OCI-LY7 (cell line): ENCODE data around the gene KYNU. TPM values are rescaled to one million over a fixed set of nuclear protein-coding genes. Genes with fewer than 3 reads are reported as not detected.

Source experiments
- BruUV-seq: library from RNA; stranded (reverse); fragments of 400-500 nt; replicated peaks from 2 replicates; lab custom pipeline; 2021; lab: Mats Ljungman, UMichigan
- CTCF ChIA-PET: fragments of 300-600 bp; sonication (Branson Sonifier 250); formaldehyde crosslinking; loops from one replicate; lab custom pipeline; 2022; ENCODE audit warnings: antibody characterized with exemption; ENCODE audit not compliant: unreplicated experiment; lab: Charles Lee
- POLR2A ChIA-PET: fragments of 300-600 bp; sonication (Branson Sonifier 250); formaldehyde crosslinking; loops from one replicate; lab custom pipeline; 2022; ENCODE audit warnings: antibody characterized with exemption; lab: Charles Lee
- DNase-seq: peaks from one replicate; pipeline ENCODE4 v3.0.0-alpha.2; 2015; ENCODE audit warnings: low spot score
- H2AFZ ChIP-seq: fragments of 200-600 bp; sonication (generic), shearing (Covaris generic); 2 replicates; pipeline ENCODE4 v1.6.1; 2014; ENCODE audit warnings: mild to moderate bottlenecking, antibody characterized with exemption, low read length, moderate library complexity
- H3K27ac ChIP-seq: fragments of 200-600 bp; sonication (generic); 2 replicates; pipeline ENCODE4 v1.5.1; 2014; ENCODE audit warnings: mixed run types, low read depth, mild to moderate bottlenecking, moderate library complexity, low read length, inconsistent platforms; ENCODE audit not compliant: poor library complexity, severe bottlenecking
- H3K36me3 ChIP-seq: fragments of 200-600 bp; sonication (generic); 2 replicates; pipeline ENCODE4 v1.6.1; 2014; ENCODE audit warnings: mild to moderate bottlenecking, antibody characterized with exemption, low read length, moderate library complexity, mixed read lengths; ENCODE audit not compliant: insufficient read depth
- H3K4me1 ChIP-seq: fragments of 200-600 bp; sonication (generic); 2 replicates; pipeline ENCODE4 v1.5.1; 2014; ENCODE audit warnings: mild to moderate bottlenecking, low read length; ENCODE audit not compliant: insufficient read depth, poor library complexity, severe bottlenecking
- H3K4me2 ChIP-seq: fragments of 200-600 bp; sonication (generic); 2 replicates; pipeline ENCODE4 v1.6.1; 2014; ENCODE audit warnings: mild to moderate bottlenecking, low read length
- H3K4me3 ChIP-seq: fragments of 200-600 bp; sonication (generic); 2 replicates; pipeline ENCODE4 v1.5.1; 2014; ENCODE audit warnings: mild to moderate bottlenecking, low read depth, low read length; ENCODE audit not compliant: poor library complexity, severe bottlenecking
- H3K79me2 ChIP-seq: fragments of 200-600 bp; sonication (generic); 2 replicates; pipeline ENCODE4 v1.6.1; 2016; ENCODE audit warnings: low read depth, mild to moderate bottlenecking, low read length, moderate library complexity, mixed read lengths; ENCODE audit not compliant: insufficient read depth
- H3K9me2 ChIP-seq: fragments of 200-600 bp; sonication (generic); 2 replicates; pipeline ENCODE4 v1.6.1; 2016; ENCODE audit warnings: mild to moderate bottlenecking, low read length, mixed read lengths; ENCODE audit not compliant: insufficient read depth
- H3K9me3 ChIP-seq: fragments of 200-600 bp; sonication (generic); 2 replicates; pipeline ENCODE4 v1.6.1; 2014; ENCODE audit warnings: mild to moderate bottlenecking, mixed run types, low read length, mixed read lengths
- H4K20me1 ChIP-seq: fragments of 200-600 bp; sonication (generic); 2 replicates; pipeline ENCODE4 v1.6.1; 2014; ENCODE audit warnings: mild to moderate bottlenecking, antibody characterized with exemption, low read length, moderate library complexity, mixed read lengths; ENCODE audit not compliant: insufficient read depth
- EZH2phosphoT487 ChIP-seq: fragments of 200-600 bp; sonication (generic); IDR thresholded peaks from 2 replicates; pipeline ENCODE4 v1.6.1; 2018; ENCODE audit warnings: low read depth, borderline replicate concordance, mild to moderate bottlenecking, mixed run types, antibody characterized with exemption, low read length, moderate library complexity, mixed read lengths
- intact Hi-C: fragments of 100-400 bp; cut with micrococcal nuclease; formaldehyde crosslinking; loops from one replicate; pipeline ENCODE4 v1.10.0; 2022; ENCODE audit not compliant: unreplicated experiment
- total RNA-seq, 2 experiments: library from RNA; depleted of rRNA in 1 of 2; stranded (reverse); fragments of >200 nt in 1 of 2; shearing (Covaris generic) in 1 of 2; gene quantifications; 2 replicates each; pipeline ENCODE4 v1.2.3, GENCODE V29; 2014 to 2022
- TF ChIP-seq, protein P1 (sequence below): fragments of 200-600 bp; sonication (generic); conservative IDR thresholded peaks from 2 replicates; pipeline ENCODE4 v1.5.1; 2014; ENCODE audit warnings: mild to moderate bottlenecking, antibody characterized with exemption, low read length, moderate library complexity, mixed read lengths

Gene KYNU
- total RNA-seq, 2 experiments from 2014 or later: 0.27 TPM; not detected in 1

DNA sequence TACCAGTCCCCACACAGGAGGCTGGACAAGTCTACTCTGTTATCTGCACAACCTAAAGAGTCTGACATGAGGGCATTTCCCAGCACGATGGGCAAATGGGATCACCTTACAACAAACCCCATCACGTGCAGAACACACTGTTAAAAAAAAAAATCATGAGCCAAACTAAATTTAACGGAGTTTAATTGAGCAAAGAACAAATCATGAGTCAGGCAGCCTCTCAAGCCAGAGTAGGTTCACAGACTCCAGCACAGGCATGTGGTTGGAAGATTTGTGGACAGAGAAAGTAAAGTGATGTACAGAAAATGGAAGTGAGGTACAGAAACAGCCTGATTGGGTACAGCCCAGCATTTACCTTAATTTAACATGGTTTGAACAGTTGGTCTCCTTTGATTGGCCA lies 59.9 kb downstream of the KYNU start:
- Histone ChIP-seq H3K27ac (no peak overlapping the region), H3K36me3 (no peaks in the 10 kb centered on the region), H4K20me1 (no peaks in the 10 kb centered on the region), H3K4me1 (no peaks in the 10 kb centered on the region), H2AFZ (no peak overlapping the region), H3K9me3 (no peaks in the 10 kb centered on the region), H3K79me2 (no peaks in the 10 kb centered on the region), H3K4me2 (no peak overlapping the region), H3K4me3 (no peak overlapping the region), H3K9me2 (no peaks in the 10 kb centered on the region)
- CTCF ChIA-PET: no interaction called here
- TF ChIP-seq EZH2phosphoT487: no peak
- TF ChIP-seq, protein P1, sequence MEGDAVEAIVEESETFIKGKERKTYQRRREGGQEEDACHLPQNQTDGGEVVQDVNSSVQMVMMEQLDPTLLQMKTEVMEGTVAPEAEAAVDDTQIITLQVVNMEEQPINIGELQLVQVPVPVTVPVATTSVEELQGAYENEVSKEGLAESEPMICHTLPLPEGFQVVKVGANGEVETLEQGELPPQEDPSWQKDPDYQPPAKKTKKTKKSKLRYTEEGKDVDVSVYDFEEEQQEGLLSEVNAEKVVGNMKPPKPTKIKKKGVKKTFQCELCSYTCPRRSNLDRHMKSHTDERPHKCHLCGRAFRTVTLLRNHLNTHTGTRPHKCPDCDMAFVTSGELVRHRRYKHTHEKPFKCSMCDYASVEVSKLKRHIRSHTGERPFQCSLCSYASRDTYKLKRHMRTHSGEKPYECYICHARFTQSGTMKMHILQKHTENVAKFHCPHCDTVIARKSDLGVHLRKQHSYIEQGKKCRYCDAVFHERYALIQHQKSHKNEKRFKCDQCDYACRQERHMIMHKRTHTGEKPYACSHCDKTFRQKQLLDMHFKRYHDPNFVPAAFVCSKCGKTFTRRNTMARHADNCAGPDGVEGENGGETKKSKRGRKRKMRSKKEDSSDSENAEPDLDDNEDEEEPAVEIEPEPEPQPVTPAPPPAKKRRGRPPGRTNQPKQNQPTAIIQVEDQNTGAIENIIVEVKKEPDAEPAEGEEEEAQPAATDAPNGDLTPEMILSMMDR: no peak
- POLR2A ChIA-PET: no interaction called here
- BruUV-seq: no TSS peak
- intact Hi-C loops: no loop called here
- no peak for DNase-seq

DNA sequence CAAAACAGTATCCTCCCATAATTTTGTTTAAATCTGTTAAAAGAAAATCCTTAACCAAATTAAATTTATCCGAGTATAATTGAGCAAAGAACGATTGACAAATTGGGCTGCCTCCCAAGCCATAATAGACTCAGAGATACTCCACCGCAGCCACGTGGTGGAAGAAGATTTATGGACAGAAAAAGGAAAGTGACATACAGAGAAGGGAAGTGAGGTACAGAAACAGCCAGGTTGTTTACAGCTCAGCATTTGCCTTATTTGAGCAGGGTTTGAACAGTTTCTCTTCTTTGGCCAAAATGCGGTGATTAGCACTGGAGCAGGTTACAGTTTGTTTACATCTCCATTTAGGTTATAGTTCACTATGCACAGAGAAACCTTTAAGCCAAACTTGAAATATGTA lies 60.8 kb downstream of the KYNU start:
- ChIA-PET CTCF (no interaction called here), POLR2A (no interaction called here)
- H3K4me2 ChIP-seq: no peak overlapping the region
- H3K4me3 ChIP-seq: no peak overlapping the region
- H3K9me3 ChIP-seq: no peaks in the 10 kb centered on the region
- TF ChIP-seq, protein P1: no peak
- no peak overlapping the region for H2AFZ ChIP-seq
- H3K9me2 ChIP-seq: no peaks in the 10 kb centered on the region
- no peak overlapping the region for H3K27ac ChIP-seq
- H3K79me2 ChIP-seq: no peaks in the 10 kb centered on the region
- BruUV-seq: no TSS peak
- DNase-seq: no peak
- H3K4me1 ChIP-seq: no peaks in the 10 kb centered on the region
- intact Hi-C loops: no loop called here
- H3K36me3 ChIP-seq: no peaks in the 10 kb centered on the region
- no peaks in the 10 kb centered on the region for H4K20me1 ChIP-seq

DNA sequence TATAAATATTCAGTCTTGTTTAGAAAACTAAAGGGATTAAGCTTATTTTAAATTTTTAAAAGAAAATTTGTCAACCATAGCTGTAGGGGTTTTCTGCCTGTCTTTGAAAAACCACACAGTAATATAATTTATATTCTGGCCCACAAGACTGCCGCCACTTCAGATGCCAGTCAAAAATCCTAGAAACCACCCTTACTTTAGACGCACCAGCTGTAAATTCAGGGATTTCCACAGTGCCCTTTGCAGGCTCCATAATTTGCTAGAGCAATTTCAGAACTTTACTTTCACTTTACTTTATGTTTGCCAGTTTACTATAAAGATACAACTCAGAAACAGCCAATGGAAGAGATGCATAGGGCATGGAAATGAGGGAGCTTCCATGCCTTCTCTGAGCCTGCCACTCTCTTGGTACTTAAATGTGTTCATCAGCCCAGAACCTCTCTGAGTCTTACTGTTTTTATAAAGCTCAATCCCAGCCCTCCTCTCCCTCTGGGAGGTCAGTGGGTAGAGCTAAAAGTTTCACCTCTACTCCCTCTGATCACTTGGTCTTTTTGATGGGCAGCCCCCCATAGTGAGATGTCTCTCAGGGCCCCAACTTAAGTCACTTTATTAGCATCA lies 63.3 kb downstream of the KYNU start:
- H3K36me3 ChIP-seq: no peaks in the 10 kb centered on the region
- no peaks in the 10 kb centered on the region for H3K4me1 ChIP-seq
- ChIA-PET POLR2A (interaction anchor here (0.6 to 1.3 kb wide), 3 partner anchors 8 to 66 kb away, joined by 3 to 4 read pairs (median 3); no protein-coding TSS in a partner anchor), CTCF (no interaction called here)
- H2AFZ ChIP-seq: no peak overlapping the region
- H3K27ac ChIP-seq: no peak overlapping the region
- no peaks in the 10 kb centered on the region for H3K9me3 ChIP-seq
- intact Hi-C loops: no loop called here
- DNase-seq: no peak
- TF ChIP-seq, protein P1: no peak
- no peak for TF ChIP-seq EZH2phosphoT487
- no peaks in the 10 kb centered on the region for H3K9me2 ChIP-seq
- no peaks in the 10 kb centered on the region for H4K20me1 ChIP-seq
- no peak overlapping the region for H3K4me2 ChIP-seq
- no TSS peak for BruUV-seq
- H3K79me2 ChIP-seq: no peaks in the 10 kb centered on the region
- no peak overlapping the region for H3K4me3 ChIP-seq
